Measurements from ENCODE around the gene PRDM2.

DNA sequence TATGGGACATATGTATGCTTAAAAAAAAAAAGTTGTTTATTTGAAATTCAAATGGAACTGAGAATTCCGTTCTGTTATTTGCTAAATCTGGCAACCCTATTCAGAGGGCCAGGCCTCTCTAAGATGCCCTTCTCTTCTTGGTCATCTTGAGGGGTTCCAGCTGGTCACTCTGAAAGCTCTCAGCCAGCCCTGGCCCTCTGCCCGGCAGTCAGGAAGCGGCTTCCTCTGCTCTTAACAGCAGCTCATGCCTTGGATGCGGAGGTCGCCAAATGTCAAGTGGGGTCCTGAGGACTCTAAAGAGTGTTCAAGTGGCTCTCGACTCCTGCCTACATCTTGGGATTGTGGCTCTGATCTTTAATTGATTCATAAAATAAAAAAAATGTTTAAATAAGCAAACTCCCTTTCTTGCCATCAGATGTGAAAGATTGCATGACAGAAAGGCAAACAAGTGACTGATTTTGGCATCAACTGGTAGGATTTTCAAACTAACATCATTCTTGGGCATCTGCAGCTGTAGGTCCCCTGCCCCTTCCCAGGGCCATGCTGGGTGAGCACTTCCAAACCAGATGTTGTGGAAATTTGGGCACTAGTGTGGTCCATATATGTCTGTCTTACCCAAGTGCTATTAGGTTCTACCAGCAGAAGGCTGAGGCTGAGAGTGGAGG lies 130.8 kb downstream of the PRDM2 start:
- TF ChIP-seq CTCF (IDR thresholded peaks at IDR 0.05) (no peak), POLR2A (IDR thresholded peaks at IDR 0.05) (no peak)

All from heart left ventricle (tissue), 13 donors.